Colonic mucosa (tissue), 4 donors: ENCODE data around the gene SERPINB8. TPM values are rescaled to one million over a fixed set of nuclear protein-coding genes. Genes with fewer than 3 reads are reported as not detected.

Source experiments
- DNase-seq: peaks from one replicate; pipeline ENCODE4 v3.0.0-alpha.2; 2020
- H3K27ac ChIP-seq: fragments of 200-600 bp; one replicate; pipeline ENCODE4 v1.8.0; 2021
- H3K27me3 ChIP-seq: fragments of 200-600 bp; one replicate; pipeline ENCODE4 v1.8.0; 2021
- H3K36me3 ChIP-seq: fragments of 200-600 bp; one replicate; pipeline ENCODE4 v1.8.0; 2021
- H3K4me1 ChIP-seq: fragments of 200-600 bp; one replicate; pipeline ENCODE4 v1.8.0; 2021; ENCODE audit warnings: mild to moderate bottlenecking
- H3K4me3 ChIP-seq: fragments of 200-600 bp; one replicate; pipeline ENCODE4 v1.8.0; 2021
- H3K9ac ChIP-seq, 2 donors: one replicate each; pipeline ENCODE4 v1.7.0; 2013; ENCODE audit warnings: control low read depth in 2 of 2, low read depth in 2 of 2, low read length in 2 of 2
- H3K9me3 ChIP-seq: fragments of 200-600 bp; one replicate; pipeline ENCODE4 v1.8.0; 2021
- intact Hi-C: fragments of 100-400 bp; cut with DNase I; formaldehyde crosslinking; loops from one replicate; pipeline ENCODE4 v1.14.1; 2022
- total RNA-seq, 2 donors: library from RNA; stranded (reverse); fragmentation: NEBNext Ultra II Directional in 1 of 2; extraction: Animal tissue kit (Norgen Biotek cat#: 25700) in 1 of 2; gene quantifications; one replicate each; pipeline ENCODE4 v1.2.1, GENCODE V29; 2021
- TF ChIP-seq, protein P1 (sequence below): fragments of 200-600 bp; IDR thresholded peaks from one replicate; pipeline ENCODE4 v1.8.0; 2022; ENCODE audit warnings: antibody characterized with exemption, mild to moderate bottlenecking
- donor health status: healthy.
- donor health status: DM: no; HTN: no; CAD: no.
- donor health status: DM: no; HTN: no; CAD: no.

Gene SERPINB8
- total RNA-seq, 2 donors from 2014 or later: 9.2 to 20.1 TPM

DNA sequence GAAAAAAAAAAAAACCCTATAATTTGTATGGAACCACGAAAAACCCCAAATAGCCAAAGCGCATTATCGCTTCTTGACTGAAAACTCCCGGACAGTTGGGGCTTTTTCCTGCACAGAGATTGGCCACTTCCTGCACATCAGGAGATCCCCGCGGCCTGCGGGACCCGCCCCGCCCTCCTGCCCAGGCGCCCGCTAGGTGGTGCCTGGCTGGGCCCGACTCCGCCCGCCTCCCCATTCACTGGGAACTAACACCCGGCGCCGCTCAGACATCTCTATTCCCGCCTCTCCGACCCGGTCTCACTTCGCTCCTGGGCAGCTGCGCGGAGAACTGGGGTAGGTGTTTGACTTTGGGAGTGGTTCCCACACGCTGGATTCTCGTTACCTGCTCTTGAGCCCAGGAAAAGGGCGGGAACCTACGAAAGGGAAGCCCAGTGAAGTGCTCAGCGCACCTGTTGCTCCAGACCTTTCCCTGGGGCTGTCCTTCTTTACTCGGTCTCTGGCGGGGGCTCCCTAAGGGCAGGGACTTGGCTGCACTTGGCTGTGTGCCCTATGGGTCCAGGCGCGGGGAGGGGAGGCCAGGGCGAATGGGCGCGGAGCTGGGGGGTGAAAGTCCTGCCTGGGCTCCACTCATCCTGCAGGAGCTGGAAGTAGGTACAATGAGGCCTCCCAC is 20.7 kb upstream of the SERPINB8 start, which contains the start of gene HMSD:
Gene HMSD (plus strand): TSS at position 234 of the 670 bp plus-strand sequence. CDS start 4,155 bp downstream, outside the sequence.
- no peaks in the 10 kb centered on the region for H3K9me3 ChIP-seq
- peak; percentile 73 for DNase-seq
- H3K4me3 ChIP-seq: no peak within 1 kb of the TSS
- intact Hi-C loops: no loop called here
- no peak within 1 kb of the TSS for H3K9ac ChIP-seq
- no peaks in the 10 kb centered on the region for H3K27me3 ChIP-seq
- H3K27ac ChIP-seq: no peak within 1 kb of the TSS
- TF ChIP-seq, protein P1, sequence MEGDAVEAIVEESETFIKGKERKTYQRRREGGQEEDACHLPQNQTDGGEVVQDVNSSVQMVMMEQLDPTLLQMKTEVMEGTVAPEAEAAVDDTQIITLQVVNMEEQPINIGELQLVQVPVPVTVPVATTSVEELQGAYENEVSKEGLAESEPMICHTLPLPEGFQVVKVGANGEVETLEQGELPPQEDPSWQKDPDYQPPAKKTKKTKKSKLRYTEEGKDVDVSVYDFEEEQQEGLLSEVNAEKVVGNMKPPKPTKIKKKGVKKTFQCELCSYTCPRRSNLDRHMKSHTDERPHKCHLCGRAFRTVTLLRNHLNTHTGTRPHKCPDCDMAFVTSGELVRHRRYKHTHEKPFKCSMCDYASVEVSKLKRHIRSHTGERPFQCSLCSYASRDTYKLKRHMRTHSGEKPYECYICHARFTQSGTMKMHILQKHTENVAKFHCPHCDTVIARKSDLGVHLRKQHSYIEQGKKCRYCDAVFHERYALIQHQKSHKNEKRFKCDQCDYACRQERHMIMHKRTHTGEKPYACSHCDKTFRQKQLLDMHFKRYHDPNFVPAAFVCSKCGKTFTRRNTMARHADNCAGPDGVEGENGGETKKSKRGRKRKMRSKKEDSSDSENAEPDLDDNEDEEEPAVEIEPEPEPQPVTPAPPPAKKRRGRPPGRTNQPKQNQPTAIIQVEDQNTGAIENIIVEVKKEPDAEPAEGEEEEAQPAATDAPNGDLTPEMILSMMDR: peak; percentile 22
- H3K36me3 ChIP-seq: no peaks in the 10 kb centered on the region
- H3K4me1 ChIP-seq: no peaks in the 10 kb centered on the region

DNA sequence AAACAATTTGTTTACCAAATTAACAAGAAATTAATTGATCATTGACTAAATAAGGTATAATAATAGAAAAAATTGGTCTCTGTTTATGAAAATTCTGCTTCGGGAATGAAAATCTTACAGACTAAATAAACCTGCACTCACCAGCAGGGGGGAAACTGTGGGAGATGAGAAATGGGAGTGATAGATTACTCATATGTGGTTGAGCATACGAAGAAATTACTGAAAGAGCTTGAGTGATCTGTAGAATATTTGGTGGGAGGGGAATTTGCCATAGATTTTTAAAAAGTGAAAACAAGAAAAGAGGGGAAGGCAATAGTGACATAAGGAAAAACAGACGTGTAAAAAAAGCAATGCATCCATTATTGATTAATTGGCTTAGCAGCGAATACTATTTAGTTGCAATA is 18.6 kb upstream of the SERPINB8 start:
- Histone ChIP-seq H3K27ac (no peak overlapping the region), H3K36me3 (no peaks in the 10 kb centered on the region), H3K4me3 (no peak overlapping the region), H3K27me3 (no peaks in the 10 kb centered on the region), H3K9me3 (no peaks in the 10 kb centered on the region), H3K4me1 (no peaks in the 10 kb centered on the region), H3K9ac (no peak overlapping the region)
- intact Hi-C loops: no loop called here
- no peak for DNase-seq
- TF ChIP-seq, protein P1: no peak

GRCh38 chr18:63953811-63954210 is 16.1 kb upstream of the SERPINB8 start:
- DNase-seq: no peak
- Histone ChIP-seq H3K27me3 (no peaks in the 10 kb centered on the region), H3K4me3 (no peak overlapping the region), H3K9ac (no peak overlapping the region), H3K36me3 (no peaks in the 10 kb centered on the region), H3K27ac (no peak overlapping the region), H3K9me3 (no peaks in the 10 kb centered on the region), H3K4me1 (no peaks in the 10 kb centered on the region)
- TF ChIP-seq, protein P1: no peak
- intact Hi-C loops: no loop called here

GRCh38 chr18:63956755-63957154 is 13.1 kb upstream of the SERPINB8 start:
- intact Hi-C loops: no loop called here
- H3K4me3 ChIP-seq: no peak overlapping the region
- TF ChIP-seq, protein P1: no peak
- H3K4me1 ChIP-seq: no peaks in the 10 kb centered on the region
- H3K36me3 ChIP-seq: no peaks in the 10 kb centered on the region
- H3K9ac ChIP-seq: no peak overlapping the region
- H3K27me3 ChIP-seq: no peaks in the 10 kb centered on the region
- no peaks in the 10 kb centered on the region for H3K9me3 ChIP-seq
- no peak for DNase-seq
- H3K27ac ChIP-seq: no peak overlapping the region

DNA sequence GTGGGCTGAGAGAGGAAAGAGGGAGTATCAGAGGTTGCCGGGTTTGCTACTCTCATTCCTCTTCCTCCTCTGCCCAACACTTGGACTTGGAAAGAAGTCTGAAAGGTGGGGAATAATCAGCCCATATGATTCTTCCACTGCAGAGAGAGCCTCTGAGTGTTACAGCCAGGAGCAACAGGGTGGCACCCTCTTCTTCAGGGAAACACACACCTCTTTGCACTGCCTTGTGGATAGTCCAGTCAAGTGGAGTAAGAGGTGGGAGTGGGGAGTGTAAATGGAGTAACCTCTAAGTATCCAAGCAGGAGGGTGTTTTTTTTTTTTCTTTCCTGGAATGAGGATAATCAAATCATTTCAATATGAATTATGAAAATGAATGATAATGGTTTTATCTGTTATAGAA is 9.0 kb upstream of the SERPINB8 start:
- TF ChIP-seq, protein P1: no peak
- H3K9me3 ChIP-seq: no peaks in the 10 kb centered on the region
- no peaks in the 10 kb centered on the region for H3K4me1 ChIP-seq
- no peak for DNase-seq
- H3K27ac ChIP-seq: no peak overlapping the region
- H3K4me3 ChIP-seq: no peak overlapping the region
- no peak overlapping the region for H3K9ac ChIP-seq
- H3K27me3 ChIP-seq: no peaks in the 10 kb centered on the region
- no peaks in the 10 kb centered on the region for H3K36me3 ChIP-seq
- intact Hi-C loops: no loop called here
